Measurements from ENCODE around the gene KCNH6.

Gene KCNH6

DNA sequence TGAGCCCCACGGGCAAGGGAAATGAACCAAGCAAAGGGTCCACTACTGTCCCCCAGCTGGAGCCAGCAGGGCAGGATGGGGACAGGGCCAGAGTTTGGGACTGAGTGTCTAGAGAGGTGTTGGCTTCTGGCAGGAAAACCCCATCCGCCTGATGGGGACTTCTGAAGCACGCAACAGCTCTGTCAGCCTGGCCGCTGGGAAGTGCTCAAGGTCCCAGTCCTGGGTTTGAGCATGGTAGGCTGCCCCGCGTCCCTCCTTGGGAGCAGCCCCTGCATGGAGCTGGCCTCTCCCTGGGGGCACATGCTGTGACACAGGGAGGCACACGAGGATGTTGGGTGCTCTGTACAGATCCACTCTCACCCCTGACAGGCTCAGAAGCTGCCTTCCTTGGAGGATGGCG is 31.7 kb upstream of the KCNH6 start:
- DNase-seq: no peak
- Histone ChIP-seq H3K9me3 (ENCODE audit: severe bottlenecking) (no peaks in the 10 kb centered on the region), H3K27ac (peak overlapping the region; percentile 67), H3K36me3 (peaks cover 2% of the 10 kb centered on the region), H3K4me3 (ENCODE audit: low read depth, low read length) (no peak overlapping the region), H3K27me3 (ENCODE audit: insufficient read depth, low read depth, severe bottlenecking) (no peaks in the 10 kb centered on the region)
- TF ChIP-seq, protein P1, sequence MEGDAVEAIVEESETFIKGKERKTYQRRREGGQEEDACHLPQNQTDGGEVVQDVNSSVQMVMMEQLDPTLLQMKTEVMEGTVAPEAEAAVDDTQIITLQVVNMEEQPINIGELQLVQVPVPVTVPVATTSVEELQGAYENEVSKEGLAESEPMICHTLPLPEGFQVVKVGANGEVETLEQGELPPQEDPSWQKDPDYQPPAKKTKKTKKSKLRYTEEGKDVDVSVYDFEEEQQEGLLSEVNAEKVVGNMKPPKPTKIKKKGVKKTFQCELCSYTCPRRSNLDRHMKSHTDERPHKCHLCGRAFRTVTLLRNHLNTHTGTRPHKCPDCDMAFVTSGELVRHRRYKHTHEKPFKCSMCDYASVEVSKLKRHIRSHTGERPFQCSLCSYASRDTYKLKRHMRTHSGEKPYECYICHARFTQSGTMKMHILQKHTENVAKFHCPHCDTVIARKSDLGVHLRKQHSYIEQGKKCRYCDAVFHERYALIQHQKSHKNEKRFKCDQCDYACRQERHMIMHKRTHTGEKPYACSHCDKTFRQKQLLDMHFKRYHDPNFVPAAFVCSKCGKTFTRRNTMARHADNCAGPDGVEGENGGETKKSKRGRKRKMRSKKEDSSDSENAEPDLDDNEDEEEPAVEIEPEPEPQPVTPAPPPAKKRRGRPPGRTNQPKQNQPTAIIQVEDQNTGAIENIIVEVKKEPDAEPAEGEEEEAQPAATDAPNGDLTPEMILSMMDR (IDR thresholded peaks at IDR 0.05; ENCODE audit: low read depth, low read length): no peak

DNA sequence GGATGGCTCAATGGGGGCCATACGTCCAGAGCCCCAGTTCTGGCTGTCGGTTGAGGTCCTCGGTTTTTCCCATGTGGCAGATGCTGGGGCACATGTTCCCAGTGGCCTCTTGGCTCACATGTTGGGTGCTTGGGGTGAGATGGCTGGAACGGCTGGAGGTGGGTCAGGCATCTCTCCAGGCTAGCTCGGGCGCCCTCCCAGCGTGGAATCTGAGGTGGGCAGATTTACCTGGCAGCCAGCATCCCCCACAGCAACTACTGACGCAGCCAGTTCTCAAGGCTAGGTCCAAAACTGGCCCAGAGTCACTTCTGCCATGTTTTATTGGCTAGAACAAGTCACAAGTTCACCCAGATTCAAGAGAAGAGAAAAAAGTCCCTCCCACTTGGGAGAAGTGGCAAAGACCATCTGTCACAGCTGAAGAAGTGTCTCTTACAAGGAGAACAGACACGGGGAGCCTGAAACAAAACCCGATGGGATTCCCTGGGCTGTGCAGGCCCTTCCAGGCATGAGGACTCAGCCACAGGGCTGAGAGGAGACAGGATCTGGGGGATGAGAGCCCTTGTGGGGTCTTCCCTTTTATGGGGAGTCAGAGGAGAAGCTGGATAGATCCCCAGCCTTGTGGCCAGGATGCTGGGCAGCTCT is 31.1 kb upstream of the KCNH6 start:
- Histone ChIP-seq H3K27me3 (ENCODE audit: insufficient read depth, low read depth, severe bottlenecking) (no peaks in the 10 kb centered on the region), H3K36me3 (peaks cover 2% of the 10 kb centered on the region), H3K9me3 (ENCODE audit: severe bottlenecking) (no peaks in the 10 kb centered on the region), H3K4me3 (ENCODE audit: low read depth, low read length) (no peak overlapping the region), H3K27ac (peak overlapping the region; percentile 67)
- DNase-seq: no peak
- TF ChIP-seq, protein P1 (IDR thresholded peaks at IDR 0.05; ENCODE audit: low read depth, low read length): no peak

DNA sequence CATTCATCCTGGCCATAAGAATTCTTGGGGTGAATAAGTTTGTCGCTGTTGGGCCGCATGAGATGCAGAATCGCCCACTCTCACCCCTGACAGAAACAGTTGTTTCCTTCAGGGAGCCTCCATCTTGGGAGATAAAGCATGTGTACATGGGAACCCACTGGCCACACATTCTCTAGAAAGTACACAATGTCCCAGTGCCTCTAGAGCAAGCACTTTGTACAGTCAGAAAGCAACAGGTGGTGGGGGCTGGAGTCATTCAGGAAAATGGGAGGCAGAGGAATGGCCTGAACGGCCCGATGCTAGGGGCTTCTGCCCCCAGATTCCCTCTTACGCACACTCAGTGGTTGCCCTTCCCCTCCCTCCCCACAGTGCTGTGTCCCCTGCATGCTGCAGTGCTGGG is 30.2 kb upstream of the KCNH6 start:
- TF ChIP-seq, protein P1 (IDR thresholded peaks at IDR 0.05; ENCODE audit: low read depth, low read length): no peak
- Histone ChIP-seq H3K4me3 (ENCODE audit: low read depth, low read length) (no peak overlapping the region), H3K9me3 (ENCODE audit: severe bottlenecking) (no peaks in the 10 kb centered on the region), H3K36me3 (peaks cover 2% of the 10 kb centered on the region), H3K27ac (no peak overlapping the region; the same call in 1 of the 2 replicates), H3K27me3 (ENCODE audit: insufficient read depth, low read depth, severe bottlenecking) (no peaks in the 10 kb centered on the region)
- no peak for DNase-seq

DNA sequence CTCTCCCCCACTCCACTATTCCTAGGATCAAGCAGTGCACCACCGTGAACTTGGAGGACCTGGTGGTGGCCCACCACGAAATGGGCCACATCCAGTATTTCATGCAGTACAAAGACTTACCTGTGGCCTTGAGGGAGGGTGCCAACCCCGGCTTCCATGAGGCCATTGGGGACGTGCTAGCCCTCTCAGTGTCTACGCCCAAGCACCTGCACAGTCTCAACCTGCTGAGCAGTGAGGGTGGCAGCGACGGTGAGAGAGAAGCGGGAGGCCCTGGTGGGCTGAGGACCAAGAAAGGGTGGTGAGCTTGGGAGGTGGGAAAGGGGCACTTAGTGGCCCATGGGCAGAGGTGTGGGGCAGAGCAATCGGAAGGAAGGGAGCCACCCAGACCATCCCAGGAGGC is 29.7 kb upstream of the KCNH6 start:
- DNase-seq: no peak
- no peaks in the 10 kb centered on the region for H3K27me3 ChIP-seq (ENCODE audit: insufficient read depth, low read depth, severe bottlenecking)
- peaks cover 2% of the 10 kb centered on the region for H3K36me3 ChIP-seq
- no peaks in the 10 kb centered on the region for H3K9me3 ChIP-seq (ENCODE audit: severe bottlenecking)
- TF ChIP-seq, protein P1 (IDR thresholded peaks at IDR 0.05; ENCODE audit: low read depth, low read length): no peak
- H3K27ac ChIP-seq: no peak overlapping the region
- H3K4me3 ChIP-seq (ENCODE audit: low read depth, low read length): no peak overlapping the region

DNA sequence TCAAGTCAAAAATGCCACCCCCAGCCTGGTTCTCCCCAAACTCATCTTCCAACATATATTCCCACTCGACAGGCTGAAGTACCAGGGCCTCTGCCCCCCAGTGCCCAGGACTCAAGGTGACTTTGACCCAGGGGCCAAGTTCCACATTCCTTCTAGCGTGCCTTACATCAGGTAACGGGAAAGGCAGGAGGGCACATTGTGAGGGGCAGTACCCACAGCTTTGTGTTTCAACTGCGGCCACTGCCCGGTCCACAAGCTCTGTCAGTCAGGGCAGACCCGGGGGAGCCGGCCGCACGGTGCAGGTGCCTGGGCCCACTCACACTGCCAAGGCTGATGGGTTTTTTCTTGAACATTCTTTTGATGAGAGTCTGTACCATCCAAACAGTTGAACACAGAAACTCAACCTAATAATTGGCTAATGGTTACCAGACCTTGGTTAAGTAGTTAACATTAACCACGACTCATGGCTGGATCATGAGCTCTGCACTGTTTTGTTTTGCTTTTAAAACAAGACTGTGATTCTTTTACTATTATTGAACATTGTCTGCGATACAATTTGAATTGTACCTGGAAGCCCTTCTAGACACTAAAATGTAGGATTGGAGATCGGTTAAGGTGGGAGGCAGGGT is 28.7 kb upstream of the KCNH6 start:
- Histone ChIP-seq H3K9me3 (ENCODE audit: severe bottlenecking) (no peaks in the 10 kb centered on the region), H3K36me3 (peaks cover 2% of the 10 kb centered on the region), H3K27ac (no peak overlapping the region), H3K4me3 (ENCODE audit: low read depth, low read length) (no peak overlapping the region), H3K27me3 (ENCODE audit: insufficient read depth, low read depth, severe bottlenecking) (no peaks in the 10 kb centered on the region)
- no peak for DNase-seq
- TF ChIP-seq, protein P1 (IDR thresholded peaks at IDR 0.05; ENCODE audit: low read depth, low read length): no peak

Data from WERI-Rb-1 (cell line).